ENCODE data around the gene KIZ.

DNA sequence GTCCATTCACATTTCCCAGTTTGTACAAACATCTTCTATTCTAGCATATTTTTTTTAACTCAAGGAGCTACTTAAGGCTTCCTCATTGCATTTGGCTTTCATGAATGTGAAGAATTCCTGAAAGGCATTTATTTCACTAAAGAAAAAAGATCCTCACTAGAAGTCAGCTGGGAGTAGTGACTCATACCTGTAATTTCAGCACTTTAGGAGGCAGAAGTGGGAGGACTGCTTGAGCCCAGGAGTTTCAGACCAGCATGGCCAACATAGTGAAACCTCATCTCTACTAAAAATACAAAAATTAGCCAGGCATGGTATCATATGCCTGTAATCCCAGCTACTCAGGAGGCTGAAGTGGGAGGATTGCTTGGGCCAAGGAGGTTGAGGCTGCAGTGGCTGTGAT lies 146.4 kb downstream of the KIZ start:
- TF ChIP-seq, protein P1, sequence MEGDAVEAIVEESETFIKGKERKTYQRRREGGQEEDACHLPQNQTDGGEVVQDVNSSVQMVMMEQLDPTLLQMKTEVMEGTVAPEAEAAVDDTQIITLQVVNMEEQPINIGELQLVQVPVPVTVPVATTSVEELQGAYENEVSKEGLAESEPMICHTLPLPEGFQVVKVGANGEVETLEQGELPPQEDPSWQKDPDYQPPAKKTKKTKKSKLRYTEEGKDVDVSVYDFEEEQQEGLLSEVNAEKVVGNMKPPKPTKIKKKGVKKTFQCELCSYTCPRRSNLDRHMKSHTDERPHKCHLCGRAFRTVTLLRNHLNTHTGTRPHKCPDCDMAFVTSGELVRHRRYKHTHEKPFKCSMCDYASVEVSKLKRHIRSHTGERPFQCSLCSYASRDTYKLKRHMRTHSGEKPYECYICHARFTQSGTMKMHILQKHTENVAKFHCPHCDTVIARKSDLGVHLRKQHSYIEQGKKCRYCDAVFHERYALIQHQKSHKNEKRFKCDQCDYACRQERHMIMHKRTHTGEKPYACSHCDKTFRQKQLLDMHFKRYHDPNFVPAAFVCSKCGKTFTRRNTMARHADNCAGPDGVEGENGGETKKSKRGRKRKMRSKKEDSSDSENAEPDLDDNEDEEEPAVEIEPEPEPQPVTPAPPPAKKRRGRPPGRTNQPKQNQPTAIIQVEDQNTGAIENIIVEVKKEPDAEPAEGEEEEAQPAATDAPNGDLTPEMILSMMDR (IDR thresholded peaks at IDR 0.05): no peak
- no peak for TF ChIP-seq POLR2A (IDR thresholded peaks at IDR 0.05)

Measured in upper lobe of left lung (tissue), 4 donors.